K562 (cell line): ENCODE results near the gene UBXN10. TPM values are rescaled to one million over a fixed set of nuclear protein-coding genes. Genes with fewer than 3 reads are reported as not detected.

Experiments
- BCOR ChIP-seq: fragments of 450-650 bp; IDR thresholded peaks from 2 replicates; pipeline ENCODE4 v1.6.1; 2016
- BDP1 ChIP-seq: IDR thresholded peaks from 3 replicates; pipeline ENCODE4 v1.6.1; 2011; ENCODE audit not compliant: insufficient read length, insufficient read depth
- ELF4 ChIP-seq: fragments of 450-650 bp; formaldehyde crosslinking; IDR thresholded peaks from 2 replicates; pipeline ENCODE4 v1.4.0; 2022; ENCODE audit warnings: missing genetic modification characterization
- FOXK2 ChIP-seq, 2 experiments: fragments of 450-650 bp; IDR thresholded peaks in 1 of 2; conservative IDR thresholded peaks in 1 of 2; 2 replicates each; pipeline ENCODE4 v1.6.1; 2016; ENCODE audit warnings: low read depth in 2 of 2, mild to moderate bottlenecking in 1 of 2
- HBP1 ChIP-seq: fragments of 450-650 bp; formaldehyde crosslinking; IDR thresholded peaks from 2 replicates; pipeline ENCODE4 v1.4.0; 2022; ENCODE audit warnings: missing genetic modification characterization
- HEY1 ChIP-seq: fragments of 250-450 bp; sonication (Bioruptor Pico); IDR thresholded peaks from 2 replicates; pipeline ENCODE4 v1.5.0; 2020; ENCODE audit warnings: mild to moderate bottlenecking, moderate library complexity, borderline replicate concordance
- KLF1 ChIP-seq: fragments of 450-650 bp; IDR thresholded peaks from 2 replicates; pipeline ENCODE4 v1.6.1; 2016; ENCODE audit warnings: missing genetic modification characterization, missing compliant biosample characterization
- MTA3 ChIP-seq: fragments of 450-650 bp; formaldehyde crosslinking; IDR thresholded peaks from 2 replicates; pipeline ENCODE4 v1.6.1; 2017; ENCODE audit warnings: mild to moderate bottlenecking, borderline replicate concordance
- NBN ChIP-seq: fragments of 450-650 bp; IDR thresholded peaks from 2 replicates; pipeline ENCODE4 v1.6.1; 2016; ENCODE audit warnings: low read depth, mild to moderate bottlenecking
- SMARCE1 ChIP-seq: fragments of 450-650 bp; IDR thresholded peaks from 2 replicates; pipeline ENCODE4 v1.7.1; 2016; ENCODE audit warnings: mild to moderate bottlenecking
- ZNF124 ChIP-seq: sonication (generic); formaldehyde crosslinking; IDR thresholded peaks from 2 replicates; pipeline ENCODE4 v1.8.1; 2022; ENCODE audit warnings: missing genetic modification reagents
- polyA plus RNA-seq, 8 experiments: library from polyadenylated mRNA; depleted of rRNA in 4 of 8; stranded (reverse) in 5 of 8; unstranded in 3 of 8; fragments of >200 nt; fragmentation: Nextera tagmentation in 2 of 8; fragmentation: Illumina TruSeq in 1 of 8; extraction: Ambion mirVana in 2 of 8; extraction: Trizol in 1 of 8; gene quantifications; 2 replicates each; pipeline versions ENCODE4 v1.2.1 to v1.2.3, GENCODE V29; 2011 to 2014; ENCODE audit warnings: inconsistent platforms in 1 of 8, missing spikeins in 1 of 8
- total RNA-seq, 7 experiments: library from RNA; depleted of rRNA in 6 of 7; stranded (reverse); fragments of >200 nt in 6 of 7; fragmentation: Illumina TruSeq in 2 of 7; extraction: Trizol in 2 of 7; gene quantifications; 2 replicates each; pipeline versions ENCODE4 v1.2.1 to v1.2.3, GENCODE V29; 2011 to 2021; ENCODE audit warnings: low replicate concordance in 1 of 7
- TF ChIP-seq, protein P1 (sequence below): fragments of 450-650 bp; IDR thresholded peaks from 2 replicates; pipeline ENCODE4 v1.6.1; 2016; ENCODE audit warnings: low read depth
- TF ChIP-seq, protein P2 (sequence below), 2 experiments: IDR thresholded peaks in 1 of 2; conservative IDR thresholded peaks in 1 of 2; 2 replicates each; pipeline ENCODE4 v1.6.1; 2016; ENCODE audit warnings: low read depth in 2 of 2, mild to moderate bottlenecking in 1 of 2, missing compliant biosample characterization in 1 of 2, missing genetic modification characterization in 1 of 2, moderate library complexity in 1 of 2

The UBXN10 gene
- total and polyA plus RNA-seq, 9 of the 15 experiments (the other 6 are each of a cell fraction or from before 2014, with no cell fraction given) = 10.7 to 17.7 (median 13.6) TPM

GRCh38 chr1:20179371-20180128, 6.3 kb upstream of the UBXN10 start (continued):
- TF ChIP-seq HBP1 (CRISPR knock-in tag) = peak; percentile 74
- TF ChIP-seq MTA3 = no peak
- TF ChIP-seq BCOR = 0 out of 2 replicates have a peak, but pooled peaks have one; percentile 17
- TF ChIP-seq BDP1 = no peak
- TF ChIP-seq FOXK2 (conservative IDR thresholded peaks at IDR 0.05 in 1 of 2, IDR thresholded peaks at IDR 0.05 in 1 of 2; ENCODE audit: low read depth in 2 of 2) = no peak
- TF ChIP-seq SMARCE1 = no peak
- TF ChIP-seq, protein P1, sequence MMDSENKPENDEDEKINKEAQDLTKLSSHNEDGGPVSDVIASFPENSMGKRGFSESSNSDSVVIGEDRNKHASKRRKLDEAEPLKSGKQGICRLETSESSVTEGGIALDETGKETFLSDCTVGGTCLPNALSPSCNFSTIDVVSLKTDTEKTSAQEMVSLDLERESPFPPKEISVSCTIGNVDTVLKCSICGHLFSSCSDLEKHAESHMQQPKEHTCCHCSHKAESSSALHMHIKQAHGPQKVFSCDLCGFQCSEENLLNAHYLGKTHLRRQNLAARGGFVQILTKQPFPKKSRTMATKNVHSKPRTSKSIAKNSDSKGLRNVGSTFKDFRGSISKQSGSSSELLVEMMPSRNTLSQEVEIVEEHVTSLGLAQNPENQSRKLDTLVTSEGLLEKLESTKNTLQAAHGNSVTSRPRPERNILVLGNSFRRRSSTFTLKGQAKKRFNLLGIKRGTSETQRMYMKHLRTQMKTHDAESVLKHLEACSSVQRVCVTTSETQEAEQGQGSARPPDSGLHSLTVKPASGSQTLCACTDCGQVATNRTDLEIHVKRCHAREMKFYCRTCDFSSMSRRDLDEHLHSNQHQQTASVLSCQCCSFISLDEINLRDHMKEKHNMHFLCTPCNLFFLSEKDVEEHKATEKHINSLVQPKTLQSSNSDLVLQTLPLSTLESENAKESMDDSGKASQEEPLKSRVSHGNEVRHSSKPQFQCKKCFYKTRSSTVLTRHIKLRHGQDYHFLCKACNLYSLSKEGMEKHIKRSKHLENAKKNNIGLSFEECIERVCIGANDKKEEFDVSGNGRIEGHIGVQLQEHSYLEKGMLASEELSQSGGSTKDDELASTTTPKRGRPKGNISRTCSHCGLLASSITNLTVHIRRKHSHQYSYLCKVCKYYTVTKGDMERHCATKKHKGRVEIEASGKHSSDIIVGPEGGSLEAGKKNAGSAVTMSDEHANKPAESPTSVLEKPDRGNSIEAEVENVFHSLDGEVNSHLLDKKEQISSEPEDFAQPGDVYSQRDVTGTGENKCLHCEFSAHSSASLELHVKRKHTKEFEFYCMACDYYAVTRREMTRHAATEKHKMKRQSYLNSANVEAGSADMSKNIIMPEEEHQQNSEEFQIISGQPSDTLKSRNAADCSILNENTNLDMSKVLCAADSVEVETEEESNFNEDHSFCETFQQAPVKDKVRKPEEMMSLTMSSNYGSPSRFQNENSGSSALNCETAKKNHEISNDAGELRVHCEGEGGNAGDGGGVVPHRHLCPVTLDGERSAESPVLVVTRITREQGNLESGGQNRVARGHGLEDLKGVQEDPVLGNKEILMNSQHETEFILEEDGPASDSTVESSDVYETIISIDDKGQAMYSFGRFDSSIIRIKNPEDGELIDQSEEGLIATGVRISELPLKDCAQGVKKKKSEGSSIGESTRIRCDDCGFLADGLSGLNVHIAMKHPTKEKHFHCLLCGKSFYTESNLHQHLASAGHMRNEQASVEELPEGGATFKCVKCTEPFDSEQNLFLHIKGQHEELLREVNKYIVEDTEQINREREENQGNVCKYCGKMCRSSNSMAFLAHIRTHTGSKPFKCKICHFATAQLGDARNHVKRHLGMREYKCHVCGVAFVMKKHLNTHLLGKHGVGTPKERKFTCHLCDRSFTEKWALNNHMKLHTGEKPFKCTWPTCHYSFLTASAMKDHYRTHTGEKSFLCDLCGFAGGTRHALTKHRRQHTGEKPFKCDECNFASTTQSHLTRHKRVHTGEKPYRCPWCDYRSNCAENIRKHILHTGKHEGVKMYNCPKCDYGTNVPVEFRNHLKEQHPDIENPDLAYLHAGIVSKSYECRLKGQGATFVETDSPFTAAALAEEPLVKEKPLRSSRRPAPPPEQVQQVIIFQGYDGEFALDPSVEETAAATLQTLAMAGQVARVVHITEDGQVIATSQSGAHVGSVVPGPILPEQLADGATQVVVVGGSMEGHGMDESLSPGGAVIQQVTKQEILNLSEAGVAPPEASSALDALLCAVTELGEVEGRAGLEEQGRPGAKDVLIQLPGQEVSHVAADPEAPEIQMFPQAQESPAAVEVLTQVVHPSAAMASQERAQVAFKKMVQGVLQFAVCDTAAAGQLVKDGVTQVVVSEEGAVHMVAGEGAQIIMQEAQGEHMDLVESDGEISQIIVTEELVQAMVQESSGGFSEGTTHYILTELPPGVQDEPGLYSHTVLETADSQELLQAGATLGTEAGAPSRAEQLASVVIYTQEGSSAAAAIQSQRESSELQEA = no peak
- peak; percentile 48; the same call in 1 of the 2 replicates for TF ChIP-seq NBN
- TF ChIP-seq HEY1 (CRISPR knock-in tag) = no peak
- TF ChIP-seq KLF1 = no peak
- TF ChIP-seq ZNF124 (CRISPR knock-in tag) = no peak
- TF ChIP-seq, protein P2, sequence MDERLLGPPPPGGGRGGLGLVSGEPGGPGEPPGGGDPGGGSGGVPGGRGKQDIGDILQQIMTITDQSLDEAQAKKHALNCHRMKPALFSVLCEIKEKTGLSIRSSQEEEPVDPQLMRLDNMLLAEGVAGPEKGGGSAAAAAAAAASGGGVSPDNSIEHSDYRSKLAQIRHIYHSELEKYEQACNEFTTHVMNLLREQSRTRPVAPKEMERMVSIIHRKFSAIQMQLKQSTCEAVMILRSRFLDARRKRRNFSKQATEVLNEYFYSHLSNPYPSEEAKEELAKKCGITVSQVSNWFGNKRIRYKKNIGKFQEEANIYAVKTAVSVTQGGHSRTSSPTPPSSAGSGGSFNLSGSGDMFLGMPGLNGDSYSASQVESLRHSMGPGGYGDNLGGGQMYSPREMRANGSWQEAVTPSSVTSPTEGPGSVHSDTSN (CRISPR knock-in tag; IDR thresholded peaks at IDR 0.05; ENCODE audit: low read depth) = no peak
- TF ChIP-seq, protein P2 (tag; conservative IDR thresholded peaks at IDR 0.05; ENCODE audit: low read depth) = no peak
- peak; percentile 39; the same call in 1 of the 2 replicates for TF ChIP-seq ELF4 (CRISPR knock-in tag)
